Measurements from ENCODE around the gene HOXB7. TPM values are rescaled to one million over a fixed set of nuclear protein-coding genes. Genes with fewer than 3 reads are reported as not detected.

The HOXB7 gene
- total RNA-seq, 1 donor from 2014 or later = 0.16 TPM

DNA sequence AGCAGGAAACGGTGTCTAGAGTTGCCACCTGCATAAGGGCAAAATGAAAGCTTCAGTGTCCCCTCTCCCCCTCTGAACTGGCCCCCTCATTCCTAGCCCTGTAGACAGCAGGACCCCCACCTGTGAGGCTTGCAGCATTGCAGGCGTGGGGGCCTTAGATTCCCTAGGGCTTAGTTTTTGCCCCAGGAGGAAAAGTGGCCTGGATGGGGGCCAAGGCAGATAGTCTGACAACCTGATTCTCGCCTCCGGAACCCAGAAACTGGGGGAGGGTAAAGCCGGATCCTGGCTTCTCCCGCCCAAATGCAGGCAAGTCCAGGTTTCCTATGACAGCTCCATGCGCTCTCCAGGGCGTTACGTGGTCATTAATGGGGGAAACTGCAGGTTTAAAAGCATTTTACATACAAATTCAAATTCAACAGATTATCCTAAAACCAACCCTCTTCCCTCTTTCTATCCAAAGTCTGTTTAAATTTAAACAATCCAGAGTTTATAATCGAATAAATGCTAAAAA is 5.4 kb downstream of the HOXB7 start:
- Histone ChIP-seq H3K27ac (replicated peaks) (no peak overlapping the region), H3K9me3 (replicated peaks) (no peaks in the 10 kb centered on the region), H3K36me3 (no peaks in the 10 kb centered on the region), H3K4me3 (no peak overlapping the region), H3K4me1 (peaks cover 12% of the 10 kb centered on the region), H3K27me3 (ENCODE audit: low read depth) (peaks cover 100% of the 10 kb centered on the region)
- TF ChIP-seq, protein P1, sequence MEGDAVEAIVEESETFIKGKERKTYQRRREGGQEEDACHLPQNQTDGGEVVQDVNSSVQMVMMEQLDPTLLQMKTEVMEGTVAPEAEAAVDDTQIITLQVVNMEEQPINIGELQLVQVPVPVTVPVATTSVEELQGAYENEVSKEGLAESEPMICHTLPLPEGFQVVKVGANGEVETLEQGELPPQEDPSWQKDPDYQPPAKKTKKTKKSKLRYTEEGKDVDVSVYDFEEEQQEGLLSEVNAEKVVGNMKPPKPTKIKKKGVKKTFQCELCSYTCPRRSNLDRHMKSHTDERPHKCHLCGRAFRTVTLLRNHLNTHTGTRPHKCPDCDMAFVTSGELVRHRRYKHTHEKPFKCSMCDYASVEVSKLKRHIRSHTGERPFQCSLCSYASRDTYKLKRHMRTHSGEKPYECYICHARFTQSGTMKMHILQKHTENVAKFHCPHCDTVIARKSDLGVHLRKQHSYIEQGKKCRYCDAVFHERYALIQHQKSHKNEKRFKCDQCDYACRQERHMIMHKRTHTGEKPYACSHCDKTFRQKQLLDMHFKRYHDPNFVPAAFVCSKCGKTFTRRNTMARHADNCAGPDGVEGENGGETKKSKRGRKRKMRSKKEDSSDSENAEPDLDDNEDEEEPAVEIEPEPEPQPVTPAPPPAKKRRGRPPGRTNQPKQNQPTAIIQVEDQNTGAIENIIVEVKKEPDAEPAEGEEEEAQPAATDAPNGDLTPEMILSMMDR (IDR thresholded peaks at IDR 0.05; ENCODE audit: borderline replicate concordance) = no peak
- DNase-seq = no peak
- intact Hi-C loops (cut with micrococcal nuclease) = no loop called here

DNA sequence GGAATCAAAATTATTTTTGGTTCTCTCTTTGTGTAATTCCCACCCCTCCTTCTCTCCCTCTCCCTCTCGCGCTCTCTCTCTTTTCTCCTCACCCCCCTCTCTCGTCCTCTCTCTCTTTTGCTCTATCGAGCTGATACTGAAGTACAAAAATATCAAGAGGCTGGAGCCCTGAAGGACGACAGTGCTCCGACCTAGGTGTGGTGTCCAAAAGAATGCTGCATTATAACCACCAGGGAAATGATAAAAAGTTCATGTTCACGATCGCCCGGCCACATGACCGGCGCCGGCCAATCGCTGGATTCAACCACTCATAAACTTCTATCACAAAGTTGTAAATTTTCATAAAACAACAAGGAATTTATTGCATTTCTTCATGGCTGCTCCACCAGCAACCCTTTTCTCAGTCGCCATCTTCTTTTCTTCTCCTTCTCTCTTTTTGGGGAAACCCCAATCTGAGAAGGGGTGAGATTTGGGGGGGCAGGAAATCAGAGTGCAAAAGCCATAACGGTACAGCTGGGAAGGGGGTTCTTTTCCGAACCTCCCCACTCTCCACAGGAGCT is 6.0 kb downstream of the HOXB7 start, which contains the start of gene HOXB6:
TSS of gene HOXB6 (minus strand) at position 217 of the 560 bp plus-strand sequence. CDS start 6,836 bp downstream, outside the sequence.
- DNase-seq = no peak

DNA sequence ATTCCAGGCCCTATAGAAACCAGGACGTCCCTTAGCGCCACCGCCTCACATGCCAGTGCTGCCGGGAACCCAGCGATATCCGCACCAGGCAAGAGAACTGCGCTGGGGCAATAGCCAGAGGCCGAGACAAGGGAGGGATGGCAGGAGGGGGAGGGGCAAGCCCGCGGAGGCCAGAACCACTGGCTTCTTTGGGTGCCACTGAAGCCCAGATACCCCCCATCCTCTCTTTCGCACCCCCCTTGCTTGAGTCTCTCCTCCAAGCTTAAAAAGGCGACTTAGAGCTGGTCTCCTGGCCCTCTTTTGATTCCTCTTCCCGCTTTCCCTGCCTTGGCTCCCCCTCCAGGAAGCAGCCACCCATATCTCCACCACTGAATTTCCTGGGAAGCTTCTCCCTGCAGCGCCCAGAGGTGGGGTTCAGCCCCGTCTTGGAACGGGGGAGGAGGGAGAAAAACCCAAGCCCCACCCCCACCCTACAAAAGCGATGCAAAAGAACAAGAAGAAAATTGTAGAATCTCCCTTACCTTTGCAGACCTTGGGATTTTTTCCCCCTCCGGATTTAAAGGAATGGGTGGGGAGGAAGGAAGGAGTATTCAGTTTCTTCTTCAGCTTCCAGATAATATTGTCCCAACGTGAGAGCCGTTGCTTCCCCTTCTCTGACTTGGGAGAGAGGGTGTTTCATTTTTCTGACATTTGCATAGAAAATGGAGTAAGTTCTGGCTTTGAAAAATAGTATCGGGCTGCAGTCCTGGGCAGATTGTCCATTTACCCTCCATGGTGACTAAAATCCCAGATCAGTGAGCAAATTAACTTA is 6.7 kb downstream of the HOXB7 start:
- peaks cover 100% of the 10 kb centered on the region for H3K27me3 ChIP-seq (ENCODE audit: low read depth)
- H3K4me3 ChIP-seq = peak overlapping the region; percentile 49
- H3K36me3 ChIP-seq = no peaks in the 10 kb centered on the region
- H3K4me1 ChIP-seq = peaks cover 4% of the 10 kb centered on the region
- DNase-seq = no peak
- intact Hi-C loops (cut with micrococcal nuclease) = no loop called here
- H3K27ac ChIP-seq (replicated peaks) = peak overlapping the region; percentile 30
- H3K9me3 ChIP-seq (replicated peaks) = no peaks in the 10 kb centered on the region
- TF ChIP-seq, protein P1 (IDR thresholded peaks at IDR 0.05; ENCODE audit: borderline replicate concordance) = no peak

More for the DNA sequence above, 6.0 kb downstream of the HOXB7 start, which contains the start of gene HOXB6:
- intact Hi-C loops (cut with micrococcal nuclease) = no loop called here
- Histone ChIP-seq H3K4me1 (peaks cover 6% of the 10 kb centered on the region), H3K9me3 (replicated peaks) (no peaks in the 10 kb centered on the region), H3K27me3 (ENCODE audit: low read depth) (peaks cover 100% of the 10 kb centered on the region), H3K36me3 (no peaks in the 10 kb centered on the region), H3K27ac (replicated peaks) (peak within 1 kb of the TSS; percentile 30), H3K4me3 (peak within 1 kb of the TSS; percentile 49)
- TF ChIP-seq, protein P1 (IDR thresholded peaks at IDR 0.05; ENCODE audit: borderline replicate concordance) = no peak

DNA sequence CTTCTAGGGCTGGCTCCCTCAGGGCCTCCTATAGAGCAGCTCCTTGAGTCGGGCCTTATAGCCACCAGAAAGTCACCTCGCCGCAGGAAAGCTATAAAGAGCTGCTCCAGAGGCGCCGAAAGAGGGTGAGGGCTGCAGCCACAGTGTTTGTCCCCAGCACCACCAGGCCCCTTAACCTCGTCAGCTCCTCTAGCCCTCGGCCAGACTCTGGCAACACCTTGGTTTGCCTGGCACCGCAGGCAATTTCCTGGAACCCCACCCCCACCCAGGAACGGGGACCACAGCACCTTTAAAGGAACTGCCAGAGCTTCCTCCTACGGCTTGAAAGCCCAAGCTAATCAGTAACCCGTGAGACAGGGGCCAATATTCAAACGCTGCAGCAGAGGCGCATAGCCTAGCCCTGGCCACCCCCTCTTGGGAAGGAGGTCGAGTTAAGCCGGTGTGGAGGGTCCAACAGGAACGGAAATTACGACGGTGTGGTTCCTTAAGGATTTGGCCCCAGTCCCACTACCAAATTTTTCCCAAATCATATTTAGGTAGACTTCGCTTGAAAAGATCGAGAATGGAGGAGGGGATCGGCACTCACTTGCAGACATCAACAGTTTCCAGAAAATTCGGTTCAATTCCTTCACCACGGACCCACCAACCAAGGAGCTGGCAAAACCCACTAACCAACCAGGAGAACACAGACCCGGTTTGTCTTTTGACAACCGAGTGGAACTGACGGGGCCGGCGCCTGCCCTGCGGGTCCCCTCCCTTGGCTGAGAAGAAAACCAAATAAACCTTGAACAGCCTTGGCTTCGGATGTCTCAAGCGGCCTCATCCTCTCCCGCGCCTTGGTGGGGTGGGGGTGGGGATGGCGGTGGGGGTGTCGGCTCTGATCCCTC is 9.0 kb downstream of the HOXB7 start:
- intact Hi-C loops (cut with micrococcal nuclease) = no loop called here
- Histone ChIP-seq H3K27me3 (ENCODE audit: low read depth) (peaks cover 100% of the 10 kb centered on the region), H3K36me3 (no peaks in the 10 kb centered on the region), H3K4me1 (peaks cover 20% of the 10 kb centered on the region), H3K27ac (replicated peaks) (no peak overlapping the region), H3K4me3 (peak overlapping the region; percentile 11), H3K9me3 (replicated peaks) (no peaks in the 10 kb centered on the region)
- no peak for DNase-seq
- TF ChIP-seq, protein P1 (IDR thresholded peaks at IDR 0.05; ENCODE audit: borderline replicate concordance) = no peak

DNA sequence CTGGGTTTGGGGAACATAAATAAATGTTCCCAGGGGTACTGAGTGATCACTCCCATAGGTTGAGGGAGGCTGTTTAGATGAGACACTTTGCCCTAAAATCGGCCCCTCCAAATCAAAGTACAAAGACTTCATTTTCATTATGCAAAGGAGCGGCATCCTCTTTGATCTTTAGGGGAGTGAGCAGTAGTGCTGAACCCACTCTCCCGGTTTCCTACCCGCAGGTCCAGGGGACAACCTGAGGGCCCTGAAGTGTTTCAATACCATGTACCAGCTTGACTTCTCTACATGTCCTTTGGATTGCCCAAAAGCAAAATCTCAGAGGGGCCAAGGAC is 9.6 kb downstream of the HOXB7 start:
- Histone ChIP-seq H3K4me3 (no peak overlapping the region), H3K9me3 (replicated peaks) (no peaks in the 10 kb centered on the region), H3K36me3 (no peaks in the 10 kb centered on the region), H3K4me1 (peaks cover 25% of the 10 kb centered on the region), H3K27me3 (ENCODE audit: low read depth) (peaks cover 100% of the 10 kb centered on the region), H3K27ac (replicated peaks) (no peak overlapping the region)
- intact Hi-C loops (cut with micrococcal nuclease) = no loop called here
- TF ChIP-seq, protein P1 (IDR thresholded peaks at IDR 0.05; ENCODE audit: borderline replicate concordance) = no peak
- no peak for DNase-seq

Data from left ventricle myocardium inferior (tissue), 1 donor.